Endothelial cell of umbilical vein (primary cell): Measurements from ENCODE around the gene CFAP97. TPM values are rescaled to one million over a fixed set of nuclear protein-coding genes. Genes with fewer than 3 reads are reported as not detected.

Experiments
- BruUV-seq: library from RNA; stranded (reverse); fragments of 400-500 nt; replicated peaks from 2 replicates; lab custom pipeline; 2021; lab: Mats Ljungman, UMichigan
- CTCF ChIA-PET: fragments of 300-600, 350-600 bp; sonication (Branson Sonifier 250); formaldehyde crosslinking; loops from one replicate; lab custom pipeline; 2021; ENCODE audit warnings: antibody characterized with exemption, inconsistent platforms; lab: Charles Lee
- POLR2A ChIA-PET: fragments of 300-600, 350-600 bp; sonication (Branson Sonifier 250); formaldehyde crosslinking; loops from one replicate; lab custom pipeline; 2021; ENCODE audit warnings: antibody characterized with exemption, inconsistent platforms; lab: Charles Lee
- DNase-seq: peaks from one replicate; pipeline ENCODE4 v3.0.0-alpha.2; 2011; ENCODE audit warnings: low read depth, low spot score
- FAIRE-seq: peaks from 2 replicates; lab custom pipeline; 2011; peaks lifted over from hg19 to GRCh38; lab: Jason Lieb, UNC
- H2AFZ ChIP-seq: 2 replicates; pipeline ENCODE4 v1.6.0; 2012; ENCODE audit warnings: low read depth, low read length, control low read depth, inconsistent platforms
- H3K27ac ChIP-seq: 2 replicates; pipeline ENCODE4 v1.5.1; 2011; ENCODE audit warnings: low read depth, mild to moderate bottlenecking, control low read depth, low read length, moderate library complexity; ENCODE audit not compliant: insufficient read depth
- H3K27me3 ChIP-seq, 2 experiments: 2 replicates each; pipeline versions ENCODE4 v1.6.0 to v1.6.1; 2011; ENCODE audit warnings: low read length in 2 of 2, mixed read lengths in 1 of 2; ENCODE audit not compliant: control insufficient read depth in 2 of 2, insufficient read depth in 2 of 2
- H3K36me3 ChIP-seq, 2 experiments: 2 replicates in 1 of 2; 3 replicates in 1 of 2; pipeline ENCODE4 v1.5.1; 2011; ENCODE audit warnings: low read length in 2 of 2, mild to moderate bottlenecking in 1 of 2, moderate library complexity in 1 of 2; ENCODE audit not compliant: control insufficient read depth in 2 of 2, insufficient read depth in 2 of 2; ENCODE audit errors: extremely low read depth in 1 of 2
- H3K4me1 ChIP-seq: 3 replicates; pipeline ENCODE4 v1.5.1; 2011; ENCODE audit warnings: mild to moderate bottlenecking, low read length; ENCODE audit not compliant: control insufficient read depth, insufficient read depth; ENCODE audit errors: extremely low read depth
- H3K4me2 ChIP-seq: 2 replicates; pipeline ENCODE4 v1.6.1; 2011; ENCODE audit warnings: low read length, control low read depth, mixed read lengths; ENCODE audit not compliant: insufficient read depth
- H3K4me3 ChIP-seq, 3 experiments: fragments of 200-600 bp in 1 of 3; sonication (generic), shearing (Covaris generic) in 1 of 3; replicated peaks in 1 of 3; 2 replicates each; pipeline ENCODE4 v1.5.1; 2011 to 2016; ENCODE audit warnings: control low read depth in 3 of 3, low read length in 3 of 3, mild to moderate bottlenecking in 2 of 3, inconsistent platforms in 1 of 3, low read depth in 1 of 3, moderate library complexity in 1 of 3; ENCODE audit not compliant: insufficient read depth in 1 of 3
- H3K79me2 ChIP-seq: 2 replicates; pipeline ENCODE4 v1.6.0; 2012; ENCODE audit warnings: low read length, inconsistent platforms; ENCODE audit not compliant: control insufficient read depth, insufficient read depth
- H3K9ac ChIP-seq: replicated peaks from 2 replicates; pipeline ENCODE3; 2011; ENCODE audit warnings: low read length, control low read depth; ENCODE audit not compliant: insufficient read depth; ENCODE audit errors: extremely low read depth
- H3K9me1 ChIP-seq: replicated peaks from 3 replicates; pipeline ENCODE4 v1.6.0; 2011; ENCODE audit warnings: mild to moderate bottlenecking, low read length; ENCODE audit not compliant: control insufficient read depth, insufficient read depth; ENCODE audit errors: extremely low read depth
- H3K9me3 ChIP-seq: replicated peaks from 2 replicates; pipeline ENCODE4 v1.5.1; 2012; ENCODE audit warnings: low read length, inconsistent platforms; ENCODE audit not compliant: control insufficient read depth, insufficient read depth
- H4K20me1 ChIP-seq: replicated peaks from 2 replicates; pipeline ENCODE3; 2011; ENCODE audit warnings: mild to moderate bottlenecking, low read length; ENCODE audit not compliant: control insufficient read depth, insufficient read depth; ENCODE audit errors: extremely low read depth
- CTCF ChIP-seq, 2 donors: IDR thresholded peaks; 1 replicate in 1 of 2; 2 replicates in 1 of 2; pipeline ENCODE4 v1.5.1; 2011; ENCODE audit warnings: low read length in 2 of 2, mild to moderate bottlenecking in 2 of 2, moderate library complexity in 2 of 2, control low read depth in 1 of 2, inconsistent platforms in 1 of 2, low read depth in 1 of 2; ENCODE audit not compliant: insufficient read depth in 1 of 2; ENCODE audit errors: extremely low read depth in 1 of 2
- EZH2 ChIP-seq: IDR thresholded peaks from 2 replicates; pipeline ENCODE4 v1.6.1; 2012; ENCODE audit warnings: borderline replicate concordance, low read depth, mild to moderate bottlenecking, moderate library complexity, low read length, inconsistent platforms; ENCODE audit not compliant: severe bottlenecking
- JUN ChIP-seq: IDR thresholded peaks from 2 replicates; pipeline ENCODE4 v1.6.1; 2011; ENCODE audit warnings: borderline replicate concordance, low read depth; ENCODE audit not compliant: insufficient read length, insufficient read depth
- POLR2A ChIP-seq: IDR thresholded peaks from 2 replicates; pipeline ENCODE4 v1.6.1; 2012; ENCODE audit warnings: low read depth, mild to moderate bottlenecking, control low read depth, low read length
- POLR2AphosphoS5 ChIP-seq: IDR thresholded peaks from 2 replicates; pipeline ENCODE4 v1.6.1; 2012; ENCODE audit warnings: low read depth, mild to moderate bottlenecking, control low read depth, low read length, moderate library complexity; ENCODE audit not compliant: insufficient read depth
- dilution Hi-C: fragments of 300-500 bp; cut with MboI; formaldehyde crosslinking; loops from one replicate; pipeline ENCODE4 v1.15.0; 2019; ENCODE audit warnings: low sequenced_read_pairs; ENCODE audit not compliant: extremely low pct_ligation_motif_present
- intact Hi-C: fragments of 100-400 bp; cut with micrococcal nuclease; formaldehyde crosslinking; loops from one replicate; pipeline ENCODE4 v1.10.0; 2022
- polyA plus RNA-seq, 4 experiments: library from polyadenylated mRNA; depleted of rRNA in 3 of 4; stranded (reverse) in 3 of 4; unstranded in 1 of 4; fragments of >200 nt; gene quantifications; 2 replicates each; pipeline versions ENCODE4 v1.2.1 to v1.2.3, GENCODE V29; 2011 to 2012; ENCODE audit warnings: missing spikeins in 1 of 4
- total RNA-seq: library from RNA; stranded (reverse); gene quantifications from 2 replicates; pipeline ENCODE4 v1.2.3, GENCODE V29; 2021
- TF ChIP-seq, protein P1 (sequence below): IDR thresholded peaks from 2 replicates; pipeline ENCODE4 v1.6.1; 2011; ENCODE audit not compliant: insufficient read depth, insufficient read length

CFAP97 gene
- total and polyA plus RNA-seq, 2 donors (not counting 3 experiments of a cell fraction or from before 2014, with no cell fraction given) = 5.3 to 22.4 TPM

DNA sequence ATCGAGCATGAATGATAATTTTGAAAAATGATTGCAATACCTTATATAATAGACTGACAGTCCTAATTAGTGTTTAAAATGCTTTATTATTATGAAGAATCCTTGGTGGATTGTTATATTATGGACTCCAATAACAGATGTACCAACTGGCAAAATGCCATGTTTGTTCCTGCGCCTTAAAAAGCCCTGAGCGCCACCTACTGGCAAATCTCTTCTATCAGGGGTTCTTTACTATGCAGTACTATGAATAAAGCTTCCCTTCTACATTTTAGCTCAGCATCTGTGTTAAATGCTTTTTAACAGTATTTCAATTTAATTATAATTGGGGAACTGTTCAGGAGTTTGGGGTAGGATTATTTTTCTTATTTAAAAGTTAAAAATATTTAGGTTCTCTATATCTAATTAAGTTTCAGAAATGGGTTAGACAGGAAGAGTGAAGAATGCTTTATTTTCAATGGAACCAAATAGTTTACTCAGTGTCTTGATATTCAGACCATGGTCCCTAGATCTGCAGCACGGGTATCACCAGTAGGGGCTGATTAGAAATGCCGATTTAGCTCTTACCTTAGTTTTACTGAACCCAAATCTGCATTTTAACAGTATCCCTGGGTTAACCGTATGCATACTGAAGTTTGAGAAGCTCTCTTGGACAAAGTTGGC lies 20.0 kb downstream of the CFAP97 start:
- peak; percentile 84 for FAIRE-seq
- POLR2A ChIA-PET = interaction anchor here (1.1 kb wide), 1 partner anchor 41 kb away, joined by 3 read pairs; the partner anchor contains the start of gene SLC25A4

More for the DNA sequence above, 20.0 kb downstream of the CFAP97 start:
- BruUV-seq = no TSS peak
- Histone ChIP-seq H3K9me1 (no peaks in the 10 kb centered on the region), H3K4me3 (no peak overlapping the region), H4K20me1 (peaks cover 2% of the 10 kb centered on the region), H3K27ac (no peak overlapping the region), H3K9ac (no peak overlapping the region), H3K79me2 (peaks cover 34% of the 10 kb centered on the region), H3K27me3 (no peaks in the 10 kb centered on the region), H3K36me3 (no peaks in the 10 kb centered on the region), H3K4me1 (no peaks in the 10 kb centered on the region), H2AFZ (no peak overlapping the region), H3K9me3 (no peaks in the 10 kb centered on the region), H3K4me2 (no peak overlapping the region)
- peak; percentile 82 for DNase-seq
- TF ChIP-seq JUN (no peak), POLR2A (no peak), EZH2 (no peak), POLR2AphosphoS5 (no peak), CTCF (IDR thresholded peaks at IDR 0.05; ENCODE audit: extremely low read depth in 1 of 2, insufficient read depth in 1 of 2, low read depth in 1 of 2, low read length in 2 of 2) (peak; percentile 71 to 80)
- TF ChIP-seq, protein P1, sequence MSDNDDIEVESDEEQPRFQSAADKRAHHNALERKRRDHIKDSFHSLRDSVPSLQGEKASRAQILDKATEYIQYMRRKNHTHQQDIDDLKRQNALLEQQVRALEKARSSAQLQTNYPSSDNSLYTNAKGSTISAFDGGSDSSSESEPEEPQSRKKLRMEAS = no peak
- intact Hi-C loops (loop anchor here (1.0 to 2.0 kb wide), 3 partner anchors 49 to 178 kb away; no protein-coding TSS in a partner anchor), dilution Hi-C loops (no loop called here)
- CTCF ChIA-PET = interaction anchor here (0.5 to 6.5 kb wide), 51 partner anchors 10 to 856 kb away, joined by 3 to 81 read pairs (median 4); partner anchors contain the start of genes SLC25A4 and SNX25
